ENCODE results near the gene PRR36.

DNA sequence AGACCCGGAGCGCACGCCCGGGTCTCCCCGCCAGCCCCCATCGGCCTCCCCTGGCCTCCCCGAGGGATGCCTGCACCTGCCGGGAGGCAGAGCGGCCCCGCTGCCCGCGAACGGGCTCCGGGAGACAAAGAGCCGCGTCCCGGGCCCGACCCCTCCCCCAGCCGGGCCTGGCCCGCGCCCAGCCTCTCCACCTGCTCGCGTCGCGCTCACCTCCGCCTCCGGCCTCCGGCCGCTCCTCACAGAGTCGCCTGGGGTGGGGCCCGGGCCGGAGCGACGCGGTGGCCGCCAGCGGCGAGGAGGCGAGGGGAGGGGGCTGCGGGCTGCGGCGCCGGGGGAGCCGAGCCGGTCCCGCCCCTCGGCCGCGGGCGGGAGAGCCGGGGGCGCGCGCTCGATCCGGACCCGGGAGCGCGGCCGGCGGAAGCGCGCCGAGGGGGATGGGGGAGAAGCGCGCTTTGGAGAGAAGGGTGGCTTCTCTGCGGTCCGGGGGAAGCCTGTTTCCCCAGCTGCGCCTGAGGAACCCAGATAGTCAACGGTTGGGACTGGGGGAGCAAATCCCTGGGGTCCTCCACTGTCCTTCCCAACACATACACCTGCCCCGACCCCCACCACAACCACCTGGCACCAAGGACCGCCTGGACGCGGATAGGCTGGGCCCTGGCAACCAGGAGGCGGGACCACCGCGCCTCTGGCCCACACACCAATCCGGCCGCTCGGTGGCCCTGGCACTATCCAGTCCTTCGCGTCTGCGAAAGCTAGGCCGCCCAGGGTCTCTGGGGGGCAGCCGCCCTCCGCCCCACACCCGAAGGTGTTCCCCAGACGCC is at the start of gene PRR36:
- TF ChIP-seq CTCF (conservative IDR thresholded peaks at IDR 0.05; ENCODE audit: low read depth, low read length) (no peak), EZH2 (IDR thresholded peaks at IDR 0.05; ENCODE audit: borderline replicate concordance, low read depth, low read length, poor library complexity, severe bottlenecking) (no peak)

All from A673 (cell line).